Measurements from ENCODE around the gene PDE3A.

Gene PDE3A

GRCh38 chr12:20426957-20427356 is 58.6 kb downstream of the PDE3A start:
- no peak for DNase-seq

- no peak for DNase-seq
Observed at GRCh38 chr12:20429852-20430251, 61.5 kb downstream of the PDE3A start.

GRCh38 chr12:20432290-20432689 is 64.0 kb downstream of the PDE3A start:
- DNase-seq = no peak

GRCh38 chr12:20434996-20435395 is 66.7 kb downstream of the PDE3A start:
- no peak for DNase-seq

- no peak for DNase-seq
Observed at GRCh38 chr12:20436316-20436715, 68.0 kb downstream of the PDE3A start.

- no peak for DNase-seq
Observed at GRCh38 chr12:20438299-20438779, 70.0 kb downstream of the PDE3A start.

- no peak for DNase-seq
Observed at GRCh38 chr12:20439626-20440025, 71.3 kb downstream of the PDE3A start.

- DNase-seq = no peak
Observed at GRCh38 chr12:20440408-20440807, 72.1 kb downstream of the PDE3A start.

- no peak for DNase-seq
Observed at GRCh38 chr12:20442322-20442721, 74.0 kb downstream of the PDE3A start.

- DNase-seq = no peak
Observed at GRCh38 chr12:20443255-20443654, 74.9 kb downstream of the PDE3A start.

- DNase-seq = no peak
Observed at GRCh38 chr12:20443792-20444191, 75.5 kb downstream of the PDE3A start.

- no peak for DNase-seq
Observed at GRCh38 chr12:20444595-20445170, 76.3 kb downstream of the PDE3A start.

GRCh38 chr12:20445687-20446086 is 77.3 kb downstream of the PDE3A start:
- DNase-seq = no peak

- no peak for DNase-seq
Observed at GRCh38 chr12:20446836-20447235, 78.5 kb downstream of the PDE3A start.

GRCh38 chr12:20448781-20449180 is 80.4 kb downstream of the PDE3A start:
- no peak for DNase-seq

- DNase-seq = no peak
Observed at GRCh38 chr12:20450591-20451180, 82.3 kb downstream of the PDE3A start.

- no peak for DNase-seq
Observed at GRCh38 chr12:20451761-20452160, 83.4 kb downstream of the PDE3A start.

- no peak for DNase-seq
Observed at GRCh38 chr12:20452496-20453010, 84.2 kb downstream of the PDE3A start.

GRCh38 chr12:20453756-20454310 is 85.5 kb downstream of the PDE3A start:
- no peak for DNase-seq

GRCh38 chr12:20455001-20455706 is 86.8 kb downstream of the PDE3A start:
- no peak for DNase-seq

GRCh38 chr12:20457582-20457981 is 89.2 kb downstream of the PDE3A start:
- no peak for DNase-seq

GRCh38 chr12:20458011-20458410 is 89.7 kb downstream of the PDE3A start:
- no peak for DNase-seq

GRCh38 chr12:20459920-20460319 is 91.6 kb downstream of the PDE3A start:
- no peak for DNase-seq

- DNase-seq = no peak
Observed at GRCh38 chr12:20460956-20461355, 92.6 kb downstream of the PDE3A start.
